ENCODE measurements around the gene FGFR2.

FGFR2 gene

GRCh38 chr10:121484401-121484800 lies 113.8 kb downstream of the FGFR2 start:
- DNase-seq = no peak

GRCh38 chr10:121481180-121481579 lies 117.1 kb downstream of the FGFR2 start:
- no peak for DNase-seq

- no peak for DNase-seq
Measured at GRCh38 chr10:121478556-121478955, 119.7 kb downstream of the FGFR2 start.

GRCh38 chr10:121469797-121470606 lies 128.2 kb downstream of the FGFR2 start:
- no peak for DNase-seq

- no peak for DNase-seq
Measured at GRCh38 chr10:121468726-121469125, 129.5 kb downstream of the FGFR2 start.

- DNase-seq = no peak
Measured at GRCh38 chr10:121466424-121466823, 131.8 kb downstream of the FGFR2 start.

- DNase-seq = no peak
Measured at GRCh38 chr10:121465215-121465614, 133.0 kb downstream of the FGFR2 start.

- DNase-seq = no peak
Measured at GRCh38 chr10:121464517-121464916, 133.7 kb downstream of the FGFR2 start.

- DNase-seq = no peak
Measured at GRCh38 chr10:121462955-121463354, 135.3 kb downstream of the FGFR2 start.

- DNase-seq = no peak
Measured at GRCh38 chr10:121462281-121462680, 136.0 kb downstream of the FGFR2 start.

- no peak for DNase-seq
Measured at GRCh38 chr10:121461307-121461706, 136.9 kb downstream of the FGFR2 start.

- DNase-seq = no peak
Measured at GRCh38 chr10:121460733-121461132, 137.5 kb downstream of the FGFR2 start.

- DNase-seq = no peak
Measured at GRCh38 chr10:121459622-121460453, 138.4 kb downstream of the FGFR2 start.

- no peak for DNase-seq
Measured at GRCh38 chr10:121459279-121459621, 139.0 kb downstream of the FGFR2 start.

- DNase-seq = no peak
Measured at GRCh38 chr10:121457729-121458128, 140.5 kb downstream of the FGFR2 start.

- no peak for DNase-seq
Measured at GRCh38 chr10:121455377-121455776, 142.9 kb downstream of the FGFR2 start.

- no peak for DNase-seq
Measured at GRCh38 chr10:121454781-121455180, 143.5 kb downstream of the FGFR2 start.

- no peak for DNase-seq
Measured at GRCh38 chr10:121453160-121453559, 145.1 kb downstream of the FGFR2 start.

GRCh38 chr10:121452581-121452980 lies 145.7 kb downstream of the FGFR2 start:
- no peak for DNase-seq

- no peak for DNase-seq
Measured at GRCh38 chr10:121450247-121450646, 148.0 kb downstream of the FGFR2 start.

- no peak for DNase-seq
Measured at GRCh38 chr10:121449482-121449924, 148.7 kb downstream of the FGFR2 start.

- no peak for DNase-seq
Measured at GRCh38 chr10:121448766-121449421, 149.3 kb downstream of the FGFR2 start.

GRCh38 chr10:121444520-121445165 lies 153.6 kb downstream of the FGFR2 start:
- DNase-seq = no peak
